Spinal cord (tissue), 10 donors: ENCODE data around the gene SMC1A. TPM values are rescaled to one million over a fixed set of nuclear protein-coding genes. Genes with fewer than 3 reads are reported as not detected.

Source experiments
- DNase-seq, 6 donors: peaks; one replicate each; pipeline versions ENCODE4 v3.0.0 to v3.0.0-alpha.2; 2013 to 2015; ENCODE audit warnings: low spot score in 6 of 6, low read depth in 4 of 6
- H3K27ac ChIP-seq: one replicate; pipeline ENCODE4 v1.5.1; 2013; ENCODE audit warnings: low read depth, low read length, control low read depth
- H3K27me3 ChIP-seq: one replicate; pipeline ENCODE4 v1.6.1; 2013; ENCODE audit warnings: low read length; ENCODE audit not compliant: control insufficient read depth, insufficient read depth
- H3K36me3 ChIP-seq: one replicate; pipeline ENCODE4 v1.6.1; 2013; ENCODE audit warnings: low read length; ENCODE audit not compliant: control insufficient read depth, insufficient read depth
- H3K4me1 ChIP-seq: one replicate; pipeline ENCODE4 v1.6.1; 2013; ENCODE audit warnings: low read length; ENCODE audit not compliant: control insufficient read depth, insufficient read depth
- H3K4me3 ChIP-seq: one replicate; pipeline ENCODE4 v1.5.1; 2013; ENCODE audit warnings: low read depth, low read length, control low read depth
- H3K9me3 ChIP-seq: one replicate; pipeline ENCODE4 v1.6.1; 2013; ENCODE audit warnings: low read length; ENCODE audit not compliant: control insufficient read depth, insufficient read depth
- WGBS: methylation state at CpG from one replicate; pipeline ENCODE4 v1.1.5; 2013; ENCODE audit warnings: missing lambda C conversion rate; ENCODE audit not compliant: insufficient coverage; 5-methylcytosine and 5-hydroxymethylcytosine counted together
- polyA plus RNA-seq, 2 donors: library from polyadenylated mRNA; unstranded; fragments of 120-200 nt; gene quantifications; one replicate each; pipeline ENCODE4 v1.2.1, GENCODE V29; 2013; ENCODE audit not compliant: insufficient read length in 2 of 2
- total RNA-seq, 2 donors: library from RNA; depleted of rRNA in 1 of 2; stranded (reverse); fragments of 120-200 nt in 1 of 2; fragments of >200 nt in 1 of 2; gene quantifications; one replicate each; pipeline versions ENCODE4 v1.2.3 to v1.2.4, GENCODE V29; 2013 to 2014
- donor health status: healthy.

SMC1A gene
- total and polyA plus RNA-seq, 4 donors, result 22.9 to 63.6 (median 34.6) TPM

GRCh38 chrX:53362449-53362848 is 60.0 kb downstream of the SMC1A start:
- no peaks in the 10 kb centered on the region for H3K4me1 ChIP-seq
- WGBS, result no CpG with 5 or more reads among the region's 2 CpGs
- peaks cover 2% of the 10 kb centered on the region for H3K36me3 ChIP-seq
- no peaks in the 10 kb centered on the region for H3K9me3 ChIP-seq
- H3K27me3 ChIP-seq, result no peaks in the 10 kb centered on the region
- DNase-seq, result peak in 3 of 6 donors; percentile 4 to 78 (median 7)
- H3K4me3 ChIP-seq, result no peak overlapping the region
- H3K27ac ChIP-seq, result no peak overlapping the region

- 33% methylated on average over 7 of the region's 8 CpGs for WGBS
- DNase-seq, result peak in 5 of 6 donors; percentile 20 to 93 (median 38)
- Histone ChIP-seq H3K27ac (no peak overlapping the region), H3K36me3 (peaks cover 2% of the 10 kb centered on the region), H3K27me3 (peaks cover 10% of the 10 kb centered on the region), H3K4me1 (no peaks in the 10 kb centered on the region), H3K4me3 (no peak overlapping the region), H3K9me3 (no peaks in the 10 kb centered on the region)
Observed at GRCh38 chrX:53357799-53358530, 64.5 kb downstream of the SMC1A start.

GRCh38 chrX:53356186-53356585 is 66.3 kb downstream of the SMC1A start:
- no peaks in the 10 kb centered on the region for H3K9me3 ChIP-seq
- WGBS, result 40% methylated on average over 13 of the region's 14 CpGs
- H3K27me3 ChIP-seq, result peaks cover 10% of the 10 kb centered on the region
- no peak overlapping the region for H3K27ac ChIP-seq
- no peaks in the 10 kb centered on the region for H3K4me1 ChIP-seq
- H3K4me3 ChIP-seq, result no peak overlapping the region
- peaks cover 2% of the 10 kb centered on the region for H3K36me3 ChIP-seq
- DNase-seq, result no peak

GRCh38 chrX:53354669-53355068 is 67.8 kb downstream of the SMC1A start:
- WGBS, result no CpG with 5 or more reads among the region's 2 CpGs
- no peaks in the 10 kb centered on the region for H3K9me3 ChIP-seq
- no peak for DNase-seq
- H3K27me3 ChIP-seq, result peaks cover 10% of the 10 kb centered on the region
- no peaks in the 10 kb centered on the region for H3K4me1 ChIP-seq
- H3K4me3 ChIP-seq, result no peak overlapping the region
- H3K27ac ChIP-seq, result no peak overlapping the region
- H3K36me3 ChIP-seq, result no peaks in the 10 kb centered on the region

- 92% methylated on average over 2 of the region's 2 CpGs for WGBS
- no peak overlapping the region for H3K4me3 ChIP-seq
- H3K4me1 ChIP-seq, result no peaks in the 10 kb centered on the region
- H3K27me3 ChIP-seq, result peaks cover 6% of the 10 kb centered on the region
- no peaks in the 10 kb centered on the region for H3K36me3 ChIP-seq
- H3K27ac ChIP-seq, result no peak overlapping the region
- peaks cover 2% of the 10 kb centered on the region for H3K9me3 ChIP-seq
- no peak for DNase-seq
Observed at GRCh38 chrX:53347948-53348347, 74.5 kb downstream of the SMC1A start.

- WGBS, result 77% methylated on average over 11 of the region's 12 CpGs
- Histone ChIP-seq H3K4me1 (no peaks in the 10 kb centered on the region), H3K36me3 (no peaks in the 10 kb centered on the region), H3K27me3 (peaks cover 12% of the 10 kb centered on the region), H3K27ac (no peak overlapping the region), H3K4me3 (no peak overlapping the region), H3K9me3 (peaks cover 2% of the 10 kb centered on the region)
- DNase-seq, result no peak
Observed at GRCh38 chrX:53340852-53341645, 81.4 kb downstream of the SMC1A start.

- no peak for DNase-seq
- Histone ChIP-seq H3K9me3 (no peaks in the 10 kb centered on the region), H3K27me3 (peaks cover 19% of the 10 kb centered on the region), H3K27ac (no peak overlapping the region), H3K4me1 (no peaks in the 10 kb centered on the region), H3K4me3 (no peak overlapping the region), H3K36me3 (no peaks in the 10 kb centered on the region)
- 87% methylated on average over 6 of the region's 10 CpGs for WGBS
Observed at GRCh38 chrX:53337101-53337500, 85.4 kb downstream of the SMC1A start.

- 100% methylated on average over 1 of the region's 3 CpGs for WGBS
- Histone ChIP-seq H3K27ac (no peak overlapping the region), H3K36me3 (no peaks in the 10 kb centered on the region), H3K4me3 (no peak overlapping the region), H3K4me1 (no peaks in the 10 kb centered on the region), H3K9me3 (no peaks in the 10 kb centered on the region), H3K27me3 (peaks cover 37% of the 10 kb centered on the region)
- DNase-seq, result no peak
Observed at GRCh38 chrX:53333853-53334252, 88.6 kb downstream of the SMC1A start.

- H3K4me1 ChIP-seq, result no peaks in the 10 kb centered on the region
- peaks cover 47% of the 10 kb centered on the region for H3K27me3 ChIP-seq
- no peaks in the 10 kb centered on the region for H3K9me3 ChIP-seq
- no peak overlapping the region for H3K4me3 ChIP-seq
- H3K36me3 ChIP-seq, result no peaks in the 10 kb centered on the region
- DNase-seq, result no peak
- WGBS, result 60% methylated on average over 2 of the region's 5 CpGs
- H3K27ac ChIP-seq, result no peak overlapping the region
Observed at GRCh38 chrX:53332204-53332603, 90.2 kb downstream of the SMC1A start.

GRCh38 chrX:53330331-53330730 is 92.1 kb downstream of the SMC1A start:
- Histone ChIP-seq H3K4me1 (no peaks in the 10 kb centered on the region), H3K4me3 (no peak overlapping the region), H3K36me3 (no peaks in the 10 kb centered on the region), H3K27me3 (peaks cover 61% of the 10 kb centered on the region), H3K9me3 (no peaks in the 10 kb centered on the region), H3K27ac (no peak overlapping the region)
- DNase-seq, result no peak
- 55% methylated on average over 10 of the region's 10 CpGs for WGBS
